GM18505 (cell line): ENCODE measurements around the gene ATG13.
"Not testable (repeated sequence)": the region's sequence is repeated elsewhere in the genome, so short reads cannot be mapped to it uniquely, and the experiment has no call there.

ENCODE experiments used
- ATAC-seq: cut with Tn5 transposase; IDR thresholded peaks from one replicate; pipeline ENCODE4 v1.9.1; 2021; ENCODE audit not compliant: unreplicated experiment
- POLR2A ChIP-seq: IDR thresholded peaks from 4 replicates; pipeline ENCODE4 v1.6.1; 2011; ENCODE audit warnings: borderline replicate concordance; ENCODE audit not compliant: insufficient read depth, insufficient read length; ENCODE audit errors: extremely low read depth

The ATG13 gene

DNA sequence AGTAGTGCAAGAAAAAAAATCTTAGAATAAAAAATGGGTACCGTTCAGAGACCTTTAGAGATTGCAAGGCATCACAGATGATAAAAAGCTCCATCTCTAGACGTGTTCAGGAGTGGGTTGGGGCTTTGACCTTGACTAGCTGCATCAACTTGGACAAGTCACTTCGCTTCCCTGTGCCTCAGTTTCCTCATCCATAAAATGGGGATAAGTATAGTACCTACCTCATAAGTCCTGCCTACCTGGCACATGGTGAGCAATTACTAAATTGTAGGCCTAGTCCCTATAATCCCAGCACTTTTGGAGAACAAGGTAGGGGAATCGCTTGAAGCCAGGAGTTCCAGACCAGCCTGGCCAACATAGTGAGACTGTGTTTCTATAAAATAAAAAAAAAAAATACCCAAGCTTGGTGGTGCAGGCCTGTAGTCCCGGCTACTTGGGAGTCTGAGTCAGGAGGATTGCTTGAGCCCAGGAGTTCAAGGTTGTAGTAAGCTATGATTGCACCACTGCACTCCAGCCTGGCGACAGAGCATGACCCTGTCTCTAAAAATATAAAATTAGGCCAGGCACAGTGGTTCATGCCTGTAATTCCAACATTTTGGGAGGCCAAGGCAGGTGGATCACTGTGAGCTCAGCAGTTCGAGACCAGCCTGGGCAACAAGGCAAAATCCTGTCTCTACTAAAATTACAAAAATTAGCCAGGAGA lies 95.7 kb downstream of the ATG13 start:
- no peak for ATAC-seq
- TF ChIP-seq POLR2A, result no peak

DNA sequence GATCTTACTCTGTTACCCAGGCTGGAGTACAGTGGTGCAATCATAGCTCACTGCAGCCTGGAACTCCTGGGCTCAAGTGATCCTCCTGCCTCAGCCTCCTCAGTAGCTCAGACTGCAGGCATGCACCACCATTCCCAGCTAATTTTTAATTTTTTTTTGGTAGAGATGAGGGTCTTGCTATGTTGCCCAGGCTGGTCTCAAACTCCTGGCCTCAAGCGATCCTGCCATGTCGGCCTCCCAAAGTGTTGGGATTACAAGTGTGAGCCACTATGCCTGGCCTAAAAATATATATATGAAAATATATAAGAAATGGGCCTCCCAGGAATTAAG lies 100.4 kb downstream of the ATG13 start:
- not testable (repeated sequence) for ATAC-seq

GRCh38 chr11:46718155-46719019 lies 101.0 kb downstream of the ATG13 start:
- no peak for TF ChIP-seq POLR2A

GRCh38 chr11:46719048-46719542 lies 101.7 kb downstream of the ATG13 start, which contains the start of gene F2:
TSS of gene F2 (plus strand) at chr11:46719213. CDS start at chr11:46719236, 23 bp downstream.
- TF ChIP-seq POLR2A, result no peak
- ATAC-seq, result no peak

More at GRCh38 chr11:46718155-46719019, 101.0 kb downstream of the ATG13 start:
- no peak for ATAC-seq

DNA sequence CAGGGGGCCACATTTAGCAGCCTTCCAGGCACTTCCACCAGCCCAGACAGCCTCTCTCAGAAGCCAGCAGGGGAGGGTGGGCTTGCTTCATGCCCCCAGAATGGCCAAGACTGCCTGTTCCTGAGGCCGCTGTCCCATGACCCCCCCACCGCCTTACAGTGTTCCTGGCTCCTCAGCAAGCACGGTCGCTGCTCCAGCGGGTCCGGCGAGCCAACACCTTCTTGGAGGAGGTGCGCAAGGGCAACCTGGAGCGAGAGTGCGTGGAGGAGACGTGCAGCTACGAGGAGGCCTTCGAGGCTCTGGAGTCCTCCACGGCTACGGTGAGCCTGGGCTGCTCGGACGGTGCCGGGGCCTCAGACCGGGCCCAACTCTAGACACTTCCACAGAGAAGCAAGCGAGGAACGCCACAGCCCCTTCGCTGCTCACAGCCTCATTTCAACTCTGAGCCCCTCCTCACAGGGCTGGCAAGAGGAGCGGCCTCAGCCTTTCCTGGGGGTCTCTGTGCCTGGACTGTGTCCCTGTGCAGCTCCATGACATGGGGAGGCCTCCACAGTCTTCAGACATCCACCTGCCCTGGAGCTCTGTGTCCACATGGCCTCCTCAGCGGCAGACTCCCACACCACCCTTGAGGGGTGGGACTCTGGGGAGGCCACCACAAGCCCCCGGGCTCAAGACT lies 102.3 kb downstream of the ATG13 start:
- no peak for ATAC-seq

DNA sequence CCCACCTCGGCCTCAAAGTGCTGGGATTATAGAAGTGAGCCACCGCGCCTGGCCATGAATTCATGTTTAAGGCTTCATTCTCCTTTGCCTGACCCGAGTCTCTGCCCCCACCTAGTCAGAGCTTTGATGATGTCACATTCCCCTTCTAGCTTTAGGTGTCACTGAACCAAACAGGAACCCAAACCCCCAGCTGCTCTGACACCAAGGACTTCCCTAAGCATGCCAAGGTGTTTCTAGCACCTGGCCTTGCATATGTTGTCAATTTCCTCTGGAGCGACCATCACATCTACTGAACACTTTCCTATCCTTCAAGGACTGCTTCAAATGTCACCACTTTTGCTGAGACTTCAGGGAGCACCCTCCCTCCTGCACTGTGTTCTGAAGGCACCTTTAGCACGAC lies 103.9 kb downstream of the ATG13 start:
- TF ChIP-seq POLR2A, result no peak

More for the DNA sequence above, 102.3 kb downstream of the ATG13 start:
- TF ChIP-seq POLR2A, result no peak

DNA sequence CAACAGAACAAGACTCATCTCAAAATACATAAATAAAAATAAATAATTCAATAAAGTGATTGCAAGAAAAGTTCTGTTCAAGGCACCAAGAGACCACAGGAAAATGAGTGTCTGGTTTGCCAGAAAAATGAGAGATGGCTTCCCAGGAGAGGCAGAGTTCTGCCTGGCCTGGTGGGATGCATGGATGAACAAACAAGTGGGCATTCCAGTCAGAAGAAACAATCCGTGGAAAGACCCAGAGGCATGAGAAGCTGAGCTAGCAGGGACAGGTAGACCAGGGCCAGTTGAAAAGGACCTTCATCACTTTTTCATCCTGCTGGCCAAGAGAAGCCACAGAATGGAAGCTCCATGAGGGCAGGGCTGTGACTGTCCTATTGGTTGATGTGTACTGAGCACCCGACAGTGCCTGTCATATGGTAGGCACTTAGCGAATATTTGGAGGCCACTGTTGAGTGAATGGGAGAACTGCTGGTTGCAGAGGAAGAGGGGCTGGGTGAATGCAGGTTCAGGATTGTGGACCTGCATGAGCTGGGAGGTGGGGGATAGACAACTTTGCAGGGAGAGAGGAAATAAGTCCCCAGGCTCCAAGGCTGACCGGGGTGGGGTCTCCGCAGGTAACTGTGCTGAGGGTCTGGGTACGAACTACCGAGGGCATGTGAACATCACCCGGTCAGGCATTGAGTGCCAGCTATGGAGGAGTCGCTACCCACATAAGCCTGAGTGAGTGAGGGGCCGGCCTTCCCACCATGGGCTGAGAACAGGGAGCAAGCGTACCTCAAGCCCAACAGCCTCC lies 105.4 kb downstream of the ATG13 start:
- TF ChIP-seq POLR2A, result no peak
- no peak for ATAC-seq

More for the DNA sequence above, 103.9 kb downstream of the ATG13 start:
- ATAC-seq, result no peak

GRCh38 chr11:46723359-46723680 lies 106.0 kb downstream of the ATG13 start:
- no peak for ATAC-seq
- TF ChIP-seq POLR2A, result no peak

GRCh38 chr11:46724088-46724487 lies 106.7 kb downstream of the ATG13 start:
- ATAC-seq, result no peak
- no peak for TF ChIP-seq POLR2A
